Measurements from ENCODE around the gene CHSY1.
"Not testable (repeated sequence)": the region's sequence is repeated elsewhere in the genome, so short reads cannot be mapped to it uniquely, and the experiment has no call there.

The CHSY1 gene

GRCh38 chr15:101131489-101132389 lies 120.1 kb downstream of the CHSY1 start:
- no peak for DNase-seq

- DNase-seq = no peak
These were observed 121.9 kb downstream of the CHSY1 start for GRCh38 chr15:101129851-101130380.

- no peak for DNase-seq
These were observed 123.4 kb downstream of the CHSY1 start for GRCh38 chr15:101128221-101129015.

- DNase-seq = peak; percentile 52
These were observed 124.3 kb downstream of the CHSY1 start for GRCh38 chr15:101127506-101128076.

GRCh38 chr15:101126618-101127505 lies 125.0 kb downstream of the CHSY1 start:
- no peak for DNase-seq

GRCh38 chr15:101125881-101126428 lies 125.9 kb downstream of the CHSY1 start:
- DNase-seq = not testable (repeated sequence)
